ENCODE results near the gene AHNAK. TPM values are rescaled to one million over a fixed set of nuclear protein-coding genes. Genes with fewer than 3 reads are reported as not detected.

AHNAK gene
- polyA plus RNA-seq, 1 experiment = 231 TPM

GRCh38 chr11:62401811-62402210, 144.8 kb downstream of the AHNAK start:
- Histone ChIP-seq H3K4me3 (ENCODE audit: low read depth, low read length) (no peak overlapping the region), H3K27ac (ENCODE audit: low read depth, low read length) (no peak overlapping the region), H3K27me3 (ENCODE audit: control insufficient read depth, insufficient read depth, low read length) (peaks cover 8% of the 10 kb centered on the region), H3K9me3 (ENCODE audit: control insufficient read depth, insufficient read depth, low read length) (no peaks in the 10 kb centered on the region)
- no peak for TF ChIP-seq CTCF (IDR thresholded peaks at IDR 0.05; ENCODE audit: low read depth, low read length)
- POLR2A ChIA-PET = interaction anchor here (0.6 to 1.9 kb wide), 3 partner anchors 172 to 440 kb away, joined by 5 to 6 read pairs (median 5); partner anchors contain the start of gene EEF1G
- no peak for DNase-seq (ENCODE audit: low read depth, low spot score)
- CTCF ChIA-PET = interaction anchor here (0.6 to 5.1 kb wide), 4 partner anchors 23 to 159 kb away, joined by 3 to 39 read pairs (median 18); no protein-coding TSS in a partner anchor

- no peaks in the 10 kb centered on the region for H3K9me3 ChIP-seq (ENCODE audit: control insufficient read depth, insufficient read depth, low read length)
- DNase-seq (ENCODE audit: low read depth, low spot score) = no peak
- POLR2A ChIA-PET = interaction anchor here (0.6 to 1.9 kb wide), 3 partner anchors 173 to 440 kb away, joined by 5 to 6 read pairs (median 5); partner anchors contain the start of gene EEF1G
- no peak overlapping the region for H3K4me3 ChIP-seq (ENCODE audit: low read depth, low read length)
- no peak for TF ChIP-seq CTCF (IDR thresholded peaks at IDR 0.05; ENCODE audit: low read depth, low read length)
- H3K27me3 ChIP-seq (ENCODE audit: control insufficient read depth, insufficient read depth, low read length) = peaks cover 4% of the 10 kb centered on the region
- CTCF ChIA-PET = interaction anchor here (0.6 to 5.1 kb wide), 5 partner anchors 20 to 159 kb away, joined by 3 to 39 read pairs (median 16); no protein-coding TSS in a partner anchor
- no peak overlapping the region for H3K27ac ChIP-seq (ENCODE audit: low read depth, low read length)
These were observed 145.2 kb downstream of the AHNAK start for GRCh38 chr11:62401356-62401755.

- CTCF ChIA-PET = interaction anchor here (0.7 to 5.1 kb wide), 4 partner anchors 19 to 160 kb away, joined by 3 to 39 read pairs (median 25); no protein-coding TSS in a partner anchor
- Histone ChIP-seq H3K27me3 (ENCODE audit: control insufficient read depth, insufficient read depth, low read length) (peaks cover 4% of the 10 kb centered on the region), H3K27ac (ENCODE audit: low read depth, low read length) (no peak overlapping the region), H3K4me3 (ENCODE audit: low read depth, low read length) (no peak overlapping the region), H3K9me3 (ENCODE audit: control insufficient read depth, insufficient read depth, low read length) (no peaks in the 10 kb centered on the region)
- POLR2A ChIA-PET = interaction anchor here (0.9 to 1.9 kb wide), 3 partner anchors 160 to 441 kb away, joined by 3 to 5 read pairs (median 5); partner anchors contain the start of gene EEF1G
- DNase-seq (ENCODE audit: low read depth, low spot score) = peak; percentile 46
- TF ChIP-seq CTCF (IDR thresholded peaks at IDR 0.05; ENCODE audit: low read depth, low read length) = no peak
These were observed 145.8 kb downstream of the AHNAK start for GRCh38 chr11:62400760-62401159.

GRCh38 chr11:62400281-62400680, 146.3 kb downstream of the AHNAK start:
- no peak for DNase-seq (ENCODE audit: low read depth, low spot score)
- ChIA-PET CTCF (interaction anchor here (0.9 to 5.1 kb wide), 4 partner anchors 11 to 160 kb away, joined by 3 to 39 read pairs (median 25); no protein-coding TSS in a partner anchor), POLR2A (interaction anchor here (0.9 to 1.9 kb wide), 2 partner anchors 160 to 441 kb away, joined by 3 to 5 read pairs; no protein-coding TSS in a partner anchor)
- no peak overlapping the region for H3K4me3 ChIP-seq (ENCODE audit: low read depth, low read length)
- no peaks in the 10 kb centered on the region for H3K9me3 ChIP-seq (ENCODE audit: control insufficient read depth, insufficient read depth, low read length)
- TF ChIP-seq CTCF (IDR thresholded peaks at IDR 0.05; ENCODE audit: low read depth, low read length) = no peak
- H3K27me3 ChIP-seq (ENCODE audit: control insufficient read depth, insufficient read depth, low read length) = peaks cover 4% of the 10 kb centered on the region
- H3K27ac ChIP-seq (ENCODE audit: low read depth, low read length) = no peak overlapping the region

- H3K9me3 ChIP-seq (ENCODE audit: control insufficient read depth, insufficient read depth, low read length) = no peaks in the 10 kb centered on the region
- POLR2A ChIA-PET = no interaction called here
- peaks cover 4% of the 10 kb centered on the region for H3K27me3 ChIP-seq (ENCODE audit: control insufficient read depth, insufficient read depth, low read length)
- DNase-seq (ENCODE audit: low read depth, low spot score) = no peak
- H3K4me3 ChIP-seq (ENCODE audit: low read depth, low read length) = no peak overlapping the region
- CTCF ChIA-PET = interaction anchor here (0.9 to 5.1 kb wide), 4 partner anchors 11 to 161 kb away, joined by 3 to 39 read pairs (median 25); no protein-coding TSS in a partner anchor
- no peak for TF ChIP-seq CTCF (IDR thresholded peaks at IDR 0.05; ENCODE audit: low read depth, low read length)
- no peak overlapping the region for H3K27ac ChIP-seq (ENCODE audit: low read depth, low read length)
These were observed 146.7 kb downstream of the AHNAK start for GRCh38 chr11:62399878-62400266.
